Erythroblast (primary cell): ENCODE results near the gene DIP2C.

Experiments used
- GATA1 ChIP-seq: IDR thresholded peaks from 2 replicates; pipeline ENCODE4 v1.6.1; 2011; ENCODE audit warnings: low read depth, mild to moderate bottlenecking, control low read depth, low read length, moderate library complexity
- POLR2A ChIP-seq: IDR thresholded peaks from 2 replicates; pipeline ENCODE4 v1.6.1; 2011; ENCODE audit warnings: mild to moderate bottlenecking, low read length

- TF ChIP-seq POLR2A (no peak), GATA1 (no peak)
Observed at GRCh38 chr10:523925-524324, 165.5 kb downstream of the DIP2C start.
